OCI-LY1 (cell line): ENCODE results near the gene GPATCH3.

Experiments
- EZH2 ChIP-seq: fragments of 200-600 bp; sonication (generic), shearing (Covaris generic); IDR thresholded peaks from 2 replicates; pipeline ENCODE4 v1.8.0; 2017; ENCODE audit warnings: borderline replicate concordance, mixed run types, mild to moderate bottlenecking, antibody characterized with exemption, low read length, moderate library complexity, mixed read lengths
- TF ChIP-seq, protein P1 (sequence below): fragments of 200-600 bp; sonication (generic), shearing (Covaris generic); IDR thresholded peaks from 2 replicates; pipeline ENCODE4 v1.5.1; 2017; ENCODE audit warnings: mild to moderate bottlenecking, antibody characterized with exemption, low read length, moderate library complexity, mixed read lengths

- TF ChIP-seq, protein P1, sequence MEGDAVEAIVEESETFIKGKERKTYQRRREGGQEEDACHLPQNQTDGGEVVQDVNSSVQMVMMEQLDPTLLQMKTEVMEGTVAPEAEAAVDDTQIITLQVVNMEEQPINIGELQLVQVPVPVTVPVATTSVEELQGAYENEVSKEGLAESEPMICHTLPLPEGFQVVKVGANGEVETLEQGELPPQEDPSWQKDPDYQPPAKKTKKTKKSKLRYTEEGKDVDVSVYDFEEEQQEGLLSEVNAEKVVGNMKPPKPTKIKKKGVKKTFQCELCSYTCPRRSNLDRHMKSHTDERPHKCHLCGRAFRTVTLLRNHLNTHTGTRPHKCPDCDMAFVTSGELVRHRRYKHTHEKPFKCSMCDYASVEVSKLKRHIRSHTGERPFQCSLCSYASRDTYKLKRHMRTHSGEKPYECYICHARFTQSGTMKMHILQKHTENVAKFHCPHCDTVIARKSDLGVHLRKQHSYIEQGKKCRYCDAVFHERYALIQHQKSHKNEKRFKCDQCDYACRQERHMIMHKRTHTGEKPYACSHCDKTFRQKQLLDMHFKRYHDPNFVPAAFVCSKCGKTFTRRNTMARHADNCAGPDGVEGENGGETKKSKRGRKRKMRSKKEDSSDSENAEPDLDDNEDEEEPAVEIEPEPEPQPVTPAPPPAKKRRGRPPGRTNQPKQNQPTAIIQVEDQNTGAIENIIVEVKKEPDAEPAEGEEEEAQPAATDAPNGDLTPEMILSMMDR = no peak
- no peak for TF ChIP-seq EZH2
Measured at GRCh38 chr1:26889551-26890466, 10.5 kb downstream of the GPATCH3 start, which contains the start of gene GPN2.
